Skin epidermis (tissue), 12 donors: ENCODE measurements around the gene C4B.
"Not testable (repeated sequence)": the region's sequence is repeated elsewhere in the genome, so short reads cannot be mapped to it uniquely, and the experiment has no call there.

Experiments used
- H3K27ac ChIP-seq, 21 experiments: fragments of 200-600 bp; sonication (generic) in 11 of 21; one replicate each; pipeline ENCODE4 v1.5.0; 2020; ENCODE audit warnings: mild to moderate bottlenecking in 3 of 21, inconsistent platforms in 2 of 21, moderate library complexity in 2 of 21
- H3K4me3 ChIP-seq, 7 experiments: fragments of 200-600 bp; sonication (generic) in 2 of 7; one replicate each; pipeline ENCODE4 v1.5.0; 2020; ENCODE audit warnings: inconsistent platforms in 2 of 7, mild to moderate bottlenecking in 2 of 7, moderate library complexity in 1 of 7

The C4B gene

DNA sequence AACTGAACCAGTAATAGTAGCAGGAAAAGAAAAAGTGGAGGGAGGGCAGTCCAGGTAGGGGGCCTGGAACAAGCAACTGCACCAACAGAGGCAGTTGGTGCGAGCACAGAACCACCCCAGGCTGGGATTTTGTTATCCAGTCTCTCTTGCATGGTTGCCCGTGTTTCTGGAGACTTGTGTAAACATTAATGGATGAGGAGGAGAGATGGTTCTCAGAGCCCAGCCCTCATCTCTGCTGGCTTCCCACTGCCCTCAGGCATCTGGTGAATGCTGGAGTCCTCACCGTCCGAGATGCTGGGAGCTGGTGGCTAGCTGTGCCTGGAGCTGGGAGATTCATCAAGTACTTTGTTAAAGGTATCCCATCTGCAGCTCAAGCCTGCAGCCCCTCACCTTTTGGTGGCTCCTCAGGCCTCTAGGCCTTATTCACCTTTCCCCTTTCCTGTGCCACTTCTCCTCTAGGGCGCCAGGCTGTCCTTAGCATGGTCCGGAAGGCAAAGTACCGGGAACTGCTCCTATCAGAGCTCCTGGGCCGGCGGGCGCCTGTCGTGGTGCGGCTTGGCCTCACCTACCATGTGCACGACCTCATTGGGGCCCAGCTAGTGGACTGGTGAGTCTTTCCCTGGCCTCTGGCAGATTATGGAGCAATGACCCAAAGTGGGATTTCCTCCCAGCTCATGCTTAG is 34.3 kb upstream of the C4B start:
- H3K4me3 ChIP-seq, H3K27ac ChIP-seq: not testable (repeated sequence)

DNA sequence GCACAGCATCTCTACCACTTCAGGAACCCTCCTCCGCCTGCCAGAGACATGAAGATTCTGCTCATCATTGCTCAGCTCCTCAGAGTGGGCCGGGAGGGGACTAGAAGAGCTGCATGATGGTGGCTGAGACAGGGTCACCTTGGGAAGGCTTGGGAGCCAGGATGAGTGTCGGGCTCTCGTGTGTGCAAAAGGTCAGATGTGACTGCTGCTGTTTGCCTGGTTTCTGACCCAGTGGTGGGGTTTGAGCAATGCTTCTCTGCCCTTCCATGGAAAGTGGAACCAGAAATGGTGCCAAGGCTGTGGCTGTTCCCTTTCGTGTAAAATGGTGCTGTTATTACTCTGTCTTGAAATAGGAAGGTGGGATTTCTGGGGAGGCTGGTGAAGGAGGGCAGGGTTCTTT is 33.6 kb upstream of the C4B start:
- not testable (repeated sequence) for H3K27ac ChIP-seq, H3K4me3 ChIP-seq

DNA sequence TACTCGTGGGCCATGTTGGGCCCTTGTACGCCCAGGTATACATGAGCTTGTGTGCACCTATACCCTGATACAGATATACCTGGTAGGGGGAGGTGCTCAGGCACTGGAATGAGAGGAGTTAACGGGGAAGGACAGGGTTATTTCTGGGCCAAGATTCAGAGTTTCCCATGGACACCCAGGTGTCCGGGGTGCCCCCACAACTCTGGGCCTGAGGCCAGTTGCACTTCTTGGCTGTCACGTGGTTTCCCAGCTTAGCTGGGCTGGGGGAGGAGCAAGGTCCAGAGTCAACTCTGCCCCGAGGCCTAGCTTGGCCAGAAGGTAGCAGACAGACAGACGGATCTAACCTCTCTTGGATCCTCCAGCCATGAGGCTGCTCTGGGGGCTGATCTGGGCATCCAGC is 32.9 kb upstream of the C4B start, which contains the start of gene C4A:
Gene C4A (plus strand): TSS at position 314 of the 400 bp plus-strand sequence. CDS start 51 bp downstream, at position 365.
- not testable (repeated sequence) for H3K27ac ChIP-seq, H3K4me3 ChIP-seq

GRCh38 chr6:31989363-31989762 is 25.2 kb upstream of the C4B start:
- not testable (repeated sequence) for H3K4me3 ChIP-seq, H3K27ac ChIP-seq

DNA sequence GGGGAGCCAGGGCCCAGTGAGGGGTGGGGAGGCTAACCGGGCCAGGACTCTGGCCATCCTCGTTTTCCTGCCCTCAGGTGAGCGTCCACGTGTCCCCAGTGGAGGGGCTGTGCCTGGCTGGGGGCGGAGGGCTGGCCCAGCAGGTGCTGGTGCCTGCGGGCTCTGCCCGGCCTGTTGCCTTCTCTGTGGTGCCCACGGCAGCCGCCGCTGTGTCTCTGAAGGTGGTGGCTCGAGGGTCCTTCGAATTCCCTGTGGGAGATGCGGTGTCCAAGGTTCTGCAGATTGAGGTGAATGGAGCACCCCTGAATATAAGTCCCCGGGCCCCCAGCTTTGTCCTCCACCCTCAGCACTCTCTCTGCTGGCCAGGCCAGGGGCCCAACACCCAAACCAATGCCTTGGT is 20.2 kb upstream of the C4B start:
- H3K4me3 ChIP-seq, H3K27ac ChIP-seq: not testable (repeated sequence)

GRCh38 chr6:31996385-31996784 is 18.2 kb upstream of the C4B start:
- not testable (repeated sequence) for H3K4me3 ChIP-seq, H3K27ac ChIP-seq

- not testable (repeated sequence) for H3K27ac ChIP-seq, H3K4me3 ChIP-seq
These were observed 11.9 kb upstream of the C4B start for GRCh38 chr6:32002546-32003268.

DNA sequence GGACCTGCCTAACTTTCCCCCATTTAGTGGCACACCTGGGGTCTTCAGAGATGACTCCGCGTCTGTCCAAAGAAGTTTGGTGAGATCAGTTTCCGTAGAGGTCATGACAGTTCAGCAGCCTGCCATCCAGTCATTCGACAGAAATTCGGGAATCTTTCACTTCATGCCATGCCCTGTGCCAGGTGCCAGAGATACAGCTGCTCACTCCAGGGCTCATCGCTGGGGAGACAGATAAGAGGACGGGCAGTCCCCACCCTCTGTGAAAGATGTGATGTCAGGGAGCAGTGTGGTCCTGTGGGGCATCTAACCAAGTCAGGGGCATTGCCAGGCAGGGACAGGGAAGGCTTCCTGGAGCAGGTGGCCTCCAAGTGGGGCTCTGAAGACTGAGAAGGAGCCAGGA is 11.3 kb upstream of the C4B start:
- H3K4me3 ChIP-seq, result not testable (repeated sequence)

GRCh38 chr6:32004393-32004792 is 10.2 kb upstream of the C4B start:
- not testable (repeated sequence) for H3K27ac ChIP-seq, H3K4me3 ChIP-seq

More for the DNA sequence above, 11.3 kb upstream of the C4B start:
- not testable (repeated sequence) for H3K27ac ChIP-seq

DNA sequence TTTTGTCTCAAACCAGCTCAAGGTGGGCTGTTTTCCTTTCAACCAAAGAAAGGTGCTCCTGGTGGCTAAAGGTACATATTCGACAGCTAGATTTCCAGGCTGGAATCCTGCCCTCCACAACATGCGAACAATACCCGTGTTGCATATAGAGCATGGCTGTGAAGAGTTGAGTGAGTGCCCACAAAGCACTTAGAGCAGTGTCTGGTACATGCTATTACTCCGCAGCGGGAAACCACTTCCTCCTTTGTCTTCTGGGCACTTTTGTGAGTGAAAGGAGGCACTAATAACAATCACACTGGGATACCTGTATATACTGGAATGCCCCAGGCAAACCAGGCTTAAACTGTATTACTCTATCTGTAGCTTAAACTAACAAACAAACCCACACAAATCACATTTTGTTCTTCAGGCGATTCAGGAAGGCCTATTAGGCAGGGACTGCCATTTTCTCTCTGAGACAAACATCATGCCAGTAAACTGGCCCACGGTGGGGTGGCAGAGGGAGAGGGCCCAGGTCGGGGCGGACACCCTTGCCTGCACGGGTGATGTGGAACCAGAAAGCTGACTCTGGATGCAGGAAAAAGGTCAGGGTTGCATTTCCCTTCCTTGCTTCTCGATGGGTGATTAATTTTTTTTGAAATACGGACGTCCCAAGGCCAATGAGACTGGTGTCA is 9.6 kb upstream of the C4B start:
- not testable (repeated sequence) for H3K27ac ChIP-seq, H3K4me3 ChIP-seq

- H3K27ac ChIP-seq, H3K4me3 ChIP-seq: not testable (repeated sequence)
These were observed 9.1 kb upstream of the C4B start for GRCh38 chr6:32005538-32005880.

DNA sequence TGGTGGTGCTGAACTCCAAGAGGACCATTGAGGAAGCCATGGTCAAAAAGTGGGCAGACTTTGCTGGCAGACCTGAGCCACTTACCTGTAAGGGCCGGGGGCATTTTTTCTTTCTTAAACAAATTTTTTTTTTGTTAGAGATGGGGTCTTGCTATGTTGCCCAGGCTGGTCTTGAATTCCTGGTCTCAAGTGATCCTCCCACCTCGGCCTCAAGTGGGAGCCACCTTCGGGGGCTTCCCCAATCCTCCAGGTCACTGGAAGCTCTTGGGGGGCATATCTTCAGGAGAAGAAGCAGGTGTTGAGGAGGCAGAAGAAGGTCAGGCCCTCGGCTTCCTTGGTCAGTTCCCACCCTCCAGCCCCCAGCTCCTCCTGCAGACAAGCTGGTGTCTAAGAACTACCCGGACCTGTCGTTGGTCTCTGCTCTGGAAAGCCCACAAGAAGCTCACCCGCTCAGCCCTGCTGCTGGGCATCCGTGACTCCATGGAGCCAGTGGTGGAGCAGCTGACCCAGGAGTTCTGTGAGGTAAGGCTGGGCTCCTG is 8.5 kb upstream of the C4B start:
- H3K4me3 ChIP-seq, H3K27ac ChIP-seq: not testable (repeated sequence)

GRCh38 chr6:32007086-32007485 is 7.5 kb upstream of the C4B start:
- H3K27ac ChIP-seq, H3K4me3 ChIP-seq: not testable (repeated sequence)

GRCh38 chr6:32008037-32008436 is 6.6 kb upstream of the C4B start:
- not testable (repeated sequence) for H3K4me3 ChIP-seq, H3K27ac ChIP-seq

GRCh38 chr6:32008616-32009015 is 6.0 kb upstream of the C4B start:
- H3K27ac ChIP-seq, H3K4me3 ChIP-seq: not testable (repeated sequence)

GRCh38 chr6:32009537-32009936 is 5.1 kb upstream of the C4B start:
- H3K4me3 ChIP-seq, H3K27ac ChIP-seq: not testable (repeated sequence)

DNA sequence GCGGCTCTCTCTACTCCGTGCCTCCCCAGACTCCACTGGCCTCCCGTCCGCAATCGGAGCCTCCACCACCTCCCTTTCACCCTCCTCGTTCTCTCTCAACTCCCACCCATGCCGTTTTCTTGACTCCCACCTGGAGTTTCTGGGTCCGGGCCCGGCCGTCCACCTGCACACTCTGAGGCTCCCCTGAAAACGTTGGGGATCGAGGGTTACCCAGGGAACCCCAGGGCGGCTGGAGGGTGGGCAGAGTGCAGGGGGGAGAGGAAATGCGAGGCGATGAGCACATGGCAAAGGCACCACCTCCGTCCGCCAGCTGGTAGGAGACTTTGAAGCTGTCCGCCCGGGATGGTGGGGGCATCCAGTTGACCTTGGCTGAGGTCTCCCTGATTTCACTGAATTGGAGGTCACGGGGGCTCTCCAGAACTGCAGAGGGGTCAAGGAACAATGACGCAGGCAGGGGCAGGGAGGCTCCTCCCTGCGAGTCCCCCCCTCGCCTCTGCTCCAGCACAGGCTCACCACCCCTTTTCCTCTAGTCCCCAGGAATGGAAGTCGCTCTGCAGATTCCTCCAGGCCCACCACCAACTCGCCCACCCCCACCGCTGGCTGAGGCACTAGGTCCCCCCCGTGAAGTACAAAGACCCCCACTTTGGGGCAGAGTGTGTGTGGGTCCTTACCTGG is 3.6 kb upstream of the C4B start:
- H3K27ac ChIP-seq, H3K4me3 ChIP-seq: not testable (repeated sequence)

DNA sequence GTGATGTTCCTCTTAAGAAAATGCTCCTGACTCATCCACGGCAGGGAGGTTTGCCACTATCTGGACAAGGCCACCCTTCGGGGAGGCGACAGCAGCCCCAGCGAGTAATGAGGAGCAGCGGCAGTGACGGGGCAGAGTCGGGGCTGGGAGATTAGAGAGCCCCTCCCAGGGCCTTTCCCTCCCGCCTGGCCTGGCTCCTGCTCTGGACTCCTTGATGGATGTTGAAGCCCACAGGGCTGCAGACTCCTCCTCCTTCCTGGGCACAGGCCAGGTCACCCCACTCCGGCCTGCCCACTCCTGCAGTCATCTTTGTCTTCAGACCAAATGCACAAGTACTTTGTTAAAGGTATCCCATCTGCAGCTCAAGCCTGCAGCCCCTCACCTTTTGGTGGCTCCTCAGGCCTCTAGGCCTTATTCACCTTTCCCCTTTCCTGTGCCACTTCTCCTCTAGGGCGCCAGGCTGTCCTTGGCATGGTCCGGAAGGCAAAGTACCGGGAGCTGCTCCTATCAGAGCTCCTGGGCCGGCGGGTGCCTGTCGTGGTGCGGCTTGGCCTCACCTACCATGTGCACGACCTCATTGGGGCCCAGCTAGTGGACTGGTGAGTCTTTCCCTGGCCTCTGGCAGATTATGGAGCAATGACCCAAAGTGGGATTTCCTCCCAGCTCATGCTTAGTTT is 1.5 kb upstream of the C4B start:
- H3K4me3 ChIP-seq, H3K27ac ChIP-seq: not testable (repeated sequence)

DNA sequence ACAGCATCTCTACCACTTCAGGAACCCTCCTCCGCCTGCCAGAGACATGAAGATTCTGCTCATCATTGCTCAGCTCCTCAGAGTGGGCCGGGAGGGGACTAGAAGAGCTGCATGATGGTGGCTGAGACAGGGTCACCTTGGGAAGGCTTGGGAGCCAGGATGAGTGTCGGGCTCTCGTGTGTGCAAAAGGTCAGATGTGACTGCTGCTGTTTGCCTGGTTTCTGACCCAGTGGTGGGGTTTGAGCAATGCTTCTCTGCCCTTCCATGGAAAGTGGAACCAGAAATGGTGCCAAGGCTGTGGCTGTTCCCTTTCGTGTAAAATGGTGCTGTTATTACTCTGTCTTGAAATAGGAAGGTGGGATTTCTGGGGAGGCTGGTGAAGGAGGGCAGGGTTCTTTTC is 857 bp upstream of the C4B start:
- not testable (repeated sequence) for H3K4me3 ChIP-seq, H3K27ac ChIP-seq

- H3K4me3 ChIP-seq, H3K27ac ChIP-seq: not testable (repeated sequence)
These were observed 7.5 kb downstream of the C4B start for GRCh38 chr6:32022100-32022499.
